HL-60/S4 treated with retinoic acid at 250 ng/mL for 4 days and 3 days (cell line): ENCODE data around the gene SSR1.

Source experiments
- in situ Hi-C: fragments of 300-500 bp; cut with MboI; formaldehyde crosslinking; loops from 2 replicates; pipeline ENCODE4 v1.7.0; 2022; ENCODE audit warnings: low sequenced_read_pairs

SSR1 gene

DNA sequence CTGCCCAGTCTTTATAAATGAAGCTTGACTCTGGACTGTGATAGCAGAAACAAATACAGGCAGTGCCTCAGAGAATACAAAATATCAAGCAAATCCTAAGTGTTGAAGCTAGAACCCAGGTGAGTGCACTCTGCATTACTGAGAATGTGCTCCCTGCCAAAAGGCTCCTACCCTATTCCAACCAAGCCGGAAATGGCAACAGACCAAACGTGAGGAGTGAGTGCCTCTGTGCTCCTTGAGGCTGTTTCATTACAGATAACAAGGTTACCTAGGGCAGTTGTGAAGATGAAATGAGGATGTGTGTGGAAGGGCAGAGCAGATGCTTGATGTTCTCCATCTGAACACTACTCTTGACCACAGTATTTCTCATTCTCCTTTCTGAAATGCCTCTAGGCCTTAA, 29.3 kb downstream of the SSR1 start:
- in situ Hi-C loops = no loop called here

DNA sequence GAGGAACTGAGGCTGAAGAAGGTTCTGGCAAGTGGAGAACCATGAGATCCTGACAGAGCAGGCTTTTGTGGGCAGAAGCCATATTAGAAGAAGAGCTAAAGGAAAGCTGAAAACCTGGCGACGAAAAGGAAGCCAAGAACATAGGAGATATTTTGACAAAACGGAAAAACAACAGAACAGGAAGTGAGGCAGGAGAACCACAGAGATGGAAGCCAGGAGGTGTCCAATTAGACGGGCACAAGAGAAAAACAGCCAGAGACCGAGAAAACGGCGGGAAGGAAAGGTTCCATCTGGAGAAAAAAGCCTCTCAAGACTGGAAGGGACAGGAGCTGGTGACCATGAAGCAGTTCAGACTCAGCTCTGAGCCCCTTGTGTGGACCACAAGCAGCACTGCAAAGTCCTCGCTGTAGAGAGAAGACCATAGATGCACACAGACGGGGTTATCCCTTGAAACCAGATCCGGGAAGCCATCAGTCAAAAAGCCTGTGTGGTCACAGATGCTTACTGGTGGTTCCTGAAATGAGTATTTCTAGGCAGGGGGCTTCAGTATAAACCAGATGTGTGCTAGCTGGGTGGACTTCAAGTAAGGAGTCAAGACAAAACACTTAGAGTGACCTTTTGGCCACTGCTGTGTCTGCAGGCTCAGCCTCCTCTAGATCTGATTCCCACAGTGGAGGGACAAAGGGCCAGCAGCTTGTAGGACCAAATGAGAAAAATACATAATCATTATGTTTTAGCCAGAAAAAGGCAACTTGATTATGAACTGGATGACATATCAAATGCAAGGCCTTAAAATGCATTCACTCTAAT, 30.7 kb downstream of the SSR1 start:
- in situ Hi-C loops = no loop called here

DNA sequence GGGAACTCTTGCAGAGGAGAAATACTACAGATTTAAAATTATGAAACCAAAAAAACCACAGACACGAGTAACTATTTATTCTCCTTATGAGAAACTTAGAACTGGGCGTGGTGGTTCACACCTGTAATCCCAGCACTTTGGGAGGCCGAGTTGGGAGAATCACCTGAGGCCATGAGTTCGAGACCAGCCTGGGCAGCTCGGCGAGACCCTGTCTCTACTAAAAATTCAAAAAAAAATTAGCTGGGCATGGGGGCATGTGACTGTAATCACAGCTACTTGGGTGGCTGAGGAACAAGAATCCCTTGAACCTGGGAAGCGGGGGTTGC, 36.8 kb downstream of the SSR1 start:
- in situ Hi-C loops = no loop called here

DNA sequence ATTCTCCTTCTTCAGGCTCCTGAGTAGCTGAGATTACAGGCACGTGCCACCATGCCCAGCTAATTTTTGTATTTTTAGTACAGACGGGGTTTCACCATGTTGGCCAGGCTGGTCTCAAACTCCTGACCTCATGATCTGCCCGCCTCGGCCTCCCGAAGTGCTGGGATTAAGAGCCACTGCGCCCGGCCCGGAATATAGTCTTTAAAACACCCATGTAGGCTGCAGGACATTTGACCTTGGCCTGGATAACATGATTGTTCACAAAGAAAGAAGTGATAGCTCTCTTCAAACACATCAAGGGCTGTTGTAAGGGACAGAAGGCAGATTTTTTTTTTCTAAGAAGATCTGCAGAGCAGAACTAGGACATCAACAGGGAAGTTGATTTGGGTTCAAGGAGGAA, 38.5 kb downstream of the SSR1 start:
- in situ Hi-C loops = loop anchor here (25.0 kb wide), 1 partner anchor 338 kb away; no protein-coding TSS in a partner anchor

DNA sequence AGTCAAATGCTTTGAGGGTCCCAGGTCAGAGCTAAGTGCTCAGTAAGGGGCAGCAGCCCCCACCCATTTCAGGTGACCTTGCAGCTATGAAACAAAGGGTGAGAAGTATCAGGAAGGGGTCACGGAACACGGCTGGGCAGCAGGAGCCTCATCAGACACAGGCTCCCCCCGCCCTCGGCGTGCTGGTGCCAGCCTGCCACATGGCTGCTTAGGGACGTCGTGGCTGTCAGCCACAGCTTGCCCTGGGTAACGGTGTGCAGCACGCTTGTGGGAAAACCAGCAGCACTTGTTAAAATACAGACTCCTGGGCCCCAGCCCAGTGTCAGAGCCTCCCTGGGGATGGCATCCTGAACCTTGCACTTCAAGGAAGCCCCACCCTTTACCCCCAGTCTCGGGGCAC, 39.3 kb downstream of the SSR1 start:
- in situ Hi-C loops = loop anchor here (25.0 kb wide), 1 partner anchor 339 kb away; no protein-coding TSS in a partner anchor

DNA sequence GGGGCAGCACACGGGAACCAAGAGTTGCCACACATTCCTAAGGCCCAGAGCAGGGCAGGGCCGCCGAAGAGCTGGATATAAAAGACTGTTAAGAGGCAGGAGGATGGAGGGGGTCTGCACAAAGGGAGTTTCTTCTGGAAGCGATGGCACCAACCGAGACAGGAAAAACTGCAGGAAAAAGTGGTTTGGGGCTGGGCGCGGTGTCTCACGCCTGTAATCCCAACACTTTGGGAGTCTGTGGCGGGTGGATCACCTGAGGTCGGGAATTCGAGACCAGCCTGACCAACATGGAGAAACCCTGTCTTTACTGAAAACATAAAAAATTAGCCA, 41.8 kb downstream of the SSR1 start:
- in situ Hi-C loops = loop anchor here (25.0 kb wide), 1 partner anchor 341 kb away; no protein-coding TSS in a partner anchor

DNA sequence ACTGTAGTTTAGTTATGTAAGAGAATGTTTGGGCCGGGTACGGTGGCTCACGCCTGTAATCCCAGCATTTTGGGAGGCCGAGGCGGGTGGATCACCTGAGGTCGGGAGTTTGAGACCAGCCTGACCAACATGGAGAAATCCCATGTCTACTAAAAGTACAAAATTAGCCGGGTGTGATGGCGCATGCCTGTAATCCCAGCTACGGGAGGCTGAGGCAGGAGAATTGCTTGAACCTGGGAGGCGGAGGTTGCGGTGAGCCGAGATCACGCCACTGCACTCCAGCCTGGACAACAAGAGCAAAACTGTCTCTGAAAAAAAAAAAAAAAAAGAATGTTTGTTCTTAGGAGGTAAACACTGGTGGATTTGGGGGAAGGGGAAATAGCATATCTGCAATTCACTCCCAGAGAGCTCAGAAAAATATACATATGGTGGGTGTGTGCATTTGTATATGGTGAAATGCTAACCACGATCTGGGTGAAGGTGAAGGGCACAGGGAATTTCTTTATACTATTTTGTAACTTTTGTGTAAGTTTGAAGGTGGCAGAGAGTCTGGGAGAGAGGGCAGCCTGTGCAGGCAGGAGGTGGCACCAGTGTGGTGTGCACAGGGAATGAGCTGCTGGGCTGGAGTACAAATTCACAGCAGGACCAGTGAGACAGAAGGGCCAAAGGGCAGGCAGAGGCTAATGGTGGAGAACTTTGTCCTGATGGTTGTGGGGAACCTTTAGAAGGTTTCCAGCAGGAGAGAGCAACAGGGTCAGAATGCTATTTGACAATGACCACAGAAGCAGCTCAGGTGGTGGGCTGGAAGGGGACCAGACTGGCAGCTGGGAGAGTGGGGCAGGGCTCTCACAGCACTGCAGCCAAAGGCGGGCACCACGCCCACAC, 42.4 kb downstream of the SSR1 start:
- in situ Hi-C loops = loop anchor here (25.0 kb wide), 1 partner anchor 342 kb away; no protein-coding TSS in a partner anchor

DNA sequence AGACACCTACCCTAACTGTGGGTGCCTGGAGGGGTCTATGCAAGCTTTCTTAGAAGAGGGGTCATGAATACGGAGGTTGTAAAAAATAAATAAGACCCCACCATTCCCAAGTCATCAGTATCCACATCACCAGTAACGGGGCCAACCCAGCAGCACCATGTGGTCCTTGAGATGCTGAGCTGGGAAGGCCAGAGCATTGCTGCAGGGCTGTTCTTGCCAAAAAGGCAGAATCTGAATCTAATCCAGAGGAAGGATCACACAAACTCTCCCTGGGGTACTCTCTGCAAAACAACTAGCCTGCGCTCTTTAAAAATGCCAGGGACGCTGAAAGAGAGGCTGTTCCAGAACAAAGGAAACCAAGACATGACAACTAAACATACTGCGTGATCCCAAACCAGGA, 43.2 kb downstream of the SSR1 start:
- in situ Hi-C loops = loop anchor here (25.0 kb wide), 1 partner anchor 342 kb away; no protein-coding TSS in a partner anchor

DNA sequence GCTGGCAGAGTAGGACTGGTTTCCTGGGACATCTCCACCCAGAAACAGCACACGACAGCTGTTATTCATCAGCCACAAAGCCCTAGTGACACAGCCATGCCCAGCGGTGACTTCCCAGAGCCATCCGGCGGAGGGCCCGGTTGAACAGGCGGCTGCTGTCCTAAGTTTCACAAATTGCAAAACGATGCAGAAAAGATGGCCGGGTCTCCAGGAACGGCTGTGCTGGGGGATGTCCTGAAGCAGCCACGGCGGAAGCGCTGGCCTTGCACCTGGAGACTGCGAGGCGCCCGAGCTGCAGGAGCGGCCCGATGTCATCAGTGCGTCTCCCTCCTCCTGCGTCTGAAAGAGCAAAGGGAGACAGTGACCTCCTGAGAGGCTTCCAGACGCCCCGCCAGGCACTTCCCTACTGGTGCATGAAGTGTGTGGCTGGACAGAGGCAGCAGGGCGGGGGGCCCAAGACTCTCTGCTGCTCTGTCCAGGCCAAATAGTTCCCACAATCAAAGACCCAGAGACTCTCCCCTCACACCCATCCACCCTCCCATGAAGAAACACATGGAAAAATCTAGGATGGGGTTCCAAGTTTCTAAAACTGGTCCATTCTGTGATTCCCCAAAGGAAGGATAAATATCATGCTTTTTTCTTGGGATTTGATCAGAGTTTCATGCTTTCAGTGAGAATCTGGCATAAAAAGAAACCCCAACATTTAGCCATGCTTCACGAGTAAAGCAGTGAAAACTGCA, 44.0 kb downstream of the SSR1 start:
- in situ Hi-C loops = loop anchor here (25.0 kb wide), 1 partner anchor 343 kb away; no protein-coding TSS in a partner anchor

DNA sequence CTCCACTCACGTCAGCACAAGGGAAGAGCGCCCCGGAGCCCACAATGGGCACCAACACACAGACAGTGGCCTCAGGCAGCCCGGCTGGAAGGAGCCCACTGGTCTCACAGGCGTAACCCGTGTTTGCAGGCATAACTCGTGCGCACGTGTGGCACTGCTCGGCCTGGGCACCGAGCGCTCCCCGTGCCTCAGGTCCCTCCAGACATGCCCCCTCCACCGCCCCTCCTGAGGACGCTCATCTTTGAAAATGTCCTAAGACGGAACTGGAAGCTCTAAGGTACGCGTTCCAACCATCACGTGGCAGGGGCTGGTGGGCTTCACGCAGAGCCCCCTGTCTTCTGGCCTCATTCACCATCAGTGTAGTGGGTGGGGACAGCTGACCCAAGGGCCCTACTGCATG, 44.6 kb downstream of the SSR1 start:
- in situ Hi-C loops = loop anchor here (25.0 kb wide), 1 partner anchor 344 kb away; no protein-coding TSS in a partner anchor

DNA sequence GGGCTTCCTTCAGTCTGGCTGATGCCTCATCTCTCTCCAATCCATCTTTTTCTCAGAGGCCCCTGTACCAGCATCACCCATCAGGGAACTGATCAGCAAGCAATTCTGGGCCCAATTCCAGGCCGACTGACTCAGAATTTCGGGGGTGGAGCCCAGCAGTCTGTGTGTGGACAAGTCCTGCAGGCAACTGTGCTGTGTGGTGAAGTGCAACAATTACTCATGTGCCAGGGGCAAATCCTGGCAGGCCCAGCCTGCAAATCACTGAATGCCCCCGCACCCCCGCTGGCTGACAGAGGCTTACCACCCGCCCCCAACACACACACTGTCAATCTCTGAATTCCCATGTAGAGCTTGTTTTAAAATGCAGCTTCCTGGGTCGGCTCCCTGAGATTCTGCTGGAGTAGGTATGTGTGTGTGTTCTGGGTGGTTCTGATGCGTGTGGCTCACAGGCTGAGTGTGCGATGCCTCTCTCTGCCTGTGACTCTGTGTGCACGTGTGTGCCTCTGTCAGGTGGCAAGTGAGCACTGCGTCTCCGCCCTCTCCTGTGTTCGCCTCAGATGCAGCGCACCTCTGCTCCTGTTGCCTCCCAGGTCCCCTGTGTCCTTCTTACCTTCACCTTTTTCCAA, 45.4 kb downstream of the SSR1 start:
- in situ Hi-C loops = loop anchor here (25.0 kb wide), 1 partner anchor 345 kb away; no protein-coding TSS in a partner anchor

DNA sequence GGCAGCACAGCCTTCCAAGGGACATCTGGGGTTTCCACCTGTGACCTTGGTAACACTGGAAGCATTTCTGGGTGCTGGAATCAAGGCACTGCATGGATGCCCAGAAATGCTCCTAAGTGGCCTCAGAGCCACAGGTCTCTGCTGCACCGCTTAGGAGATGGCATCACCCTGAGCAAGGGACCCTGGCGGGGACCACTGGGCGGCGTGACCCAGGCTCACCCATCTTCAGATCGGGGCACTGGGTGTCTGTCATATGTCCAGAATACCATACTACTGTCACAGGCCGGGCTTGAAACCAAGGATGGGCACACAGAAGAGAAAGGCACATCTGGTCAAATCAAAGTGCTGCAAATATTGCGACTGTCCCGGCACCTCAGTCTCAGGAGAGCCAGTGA, 45.9 kb downstream of the SSR1 start:
- in situ Hi-C loops = loop anchor here (25.0 kb wide), 1 partner anchor 345 kb away; no protein-coding TSS in a partner anchor

DNA sequence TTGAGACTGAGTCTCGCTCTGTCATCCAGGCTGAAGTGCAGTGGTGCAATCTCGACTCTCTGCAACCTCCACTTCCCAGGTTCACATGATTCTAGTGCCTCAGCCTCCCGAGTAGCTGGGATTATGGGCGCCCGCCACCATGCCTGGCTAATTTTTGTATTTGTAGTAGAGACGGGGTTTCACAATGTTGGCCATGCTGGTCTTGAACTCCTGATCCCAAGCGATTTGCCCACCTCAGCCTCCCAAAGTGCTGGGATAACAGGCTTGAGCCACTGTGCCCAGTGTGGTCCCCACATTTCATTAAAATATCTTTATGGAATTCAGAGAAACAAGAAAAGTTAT, 47.6 kb downstream of the SSR1 start:
- in situ Hi-C loops = loop anchor here (25.0 kb wide), 1 partner anchor 347 kb away; no protein-coding TSS in a partner anchor

DNA sequence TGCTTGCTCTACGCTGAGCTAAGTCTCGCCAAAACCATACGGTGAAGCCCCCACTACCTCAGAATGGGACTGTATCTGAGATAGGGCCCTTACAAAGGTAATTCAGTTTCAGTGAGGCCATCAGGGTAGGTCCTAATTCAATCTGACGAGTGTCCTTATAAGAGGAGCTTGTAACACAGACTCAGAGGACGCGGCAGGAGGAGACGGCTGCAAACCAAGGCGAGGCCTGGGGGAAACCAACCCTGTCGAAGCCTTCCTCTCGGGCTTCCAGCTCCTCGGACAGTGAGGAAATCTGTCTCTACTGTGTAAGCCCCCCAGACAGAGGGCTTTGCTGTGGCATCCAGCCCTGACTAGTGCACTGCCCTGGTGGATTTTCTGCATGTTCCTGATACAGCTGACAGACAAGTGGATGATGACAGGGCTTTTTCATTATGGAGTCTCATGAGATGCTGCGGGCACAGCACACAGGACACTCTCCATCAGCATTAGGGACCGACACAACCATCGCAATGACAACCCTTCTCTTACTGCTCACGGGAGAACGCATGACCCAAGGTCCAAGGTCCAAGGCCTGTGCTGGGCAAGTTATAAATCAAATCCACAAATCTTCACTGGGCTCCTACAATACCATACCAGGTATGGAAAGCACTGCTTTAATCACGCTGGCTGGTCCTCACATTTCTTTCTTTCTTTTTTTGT, 48.2 kb downstream of the SSR1 start:
- in situ Hi-C loops = loop anchor here (25.0 kb wide), 1 partner anchor 347 kb away; no protein-coding TSS in a partner anchor

DNA sequence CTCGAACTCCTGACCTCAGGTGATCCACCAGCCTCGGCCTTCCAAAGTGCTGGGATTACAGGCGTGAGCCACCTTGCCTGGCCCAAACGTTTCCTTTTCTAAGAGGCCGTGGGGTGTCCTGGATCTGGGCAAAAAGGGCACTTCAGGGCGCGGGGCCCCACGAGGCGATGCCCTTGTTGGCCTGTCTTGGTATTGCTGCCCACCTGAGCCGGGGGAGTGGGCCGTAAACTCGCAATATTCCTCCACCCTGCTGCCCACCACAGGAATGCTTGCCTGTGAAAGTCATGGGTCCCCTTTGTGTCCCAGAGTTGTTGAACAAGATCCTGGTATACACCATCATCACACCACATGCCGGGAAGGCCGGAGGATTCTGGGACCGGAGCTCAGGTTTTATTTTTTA, 49.0 kb downstream of the SSR1 start:
- in situ Hi-C loops = loop anchor here (25.0 kb wide), 1 partner anchor 348 kb away; no protein-coding TSS in a partner anchor

DNA sequence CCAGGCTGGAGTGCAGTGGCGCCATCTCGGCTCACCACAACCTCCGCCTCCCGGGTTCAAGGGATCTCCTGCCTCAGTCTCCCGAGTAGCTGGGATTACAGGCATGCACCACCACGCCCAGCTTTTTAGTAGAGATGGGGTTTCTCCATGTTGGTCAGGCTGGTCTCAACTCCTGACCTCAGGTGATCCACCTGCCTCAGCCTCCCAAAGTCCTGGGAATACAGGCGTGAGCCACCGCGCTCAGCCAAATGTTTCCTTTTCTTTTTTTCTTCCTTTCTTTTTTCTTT, 49.5 kb downstream of the SSR1 start:
- in situ Hi-C loops = loop anchor here (25.0 kb wide), 1 partner anchor 349 kb away; no protein-coding TSS in a partner anchor

DNA sequence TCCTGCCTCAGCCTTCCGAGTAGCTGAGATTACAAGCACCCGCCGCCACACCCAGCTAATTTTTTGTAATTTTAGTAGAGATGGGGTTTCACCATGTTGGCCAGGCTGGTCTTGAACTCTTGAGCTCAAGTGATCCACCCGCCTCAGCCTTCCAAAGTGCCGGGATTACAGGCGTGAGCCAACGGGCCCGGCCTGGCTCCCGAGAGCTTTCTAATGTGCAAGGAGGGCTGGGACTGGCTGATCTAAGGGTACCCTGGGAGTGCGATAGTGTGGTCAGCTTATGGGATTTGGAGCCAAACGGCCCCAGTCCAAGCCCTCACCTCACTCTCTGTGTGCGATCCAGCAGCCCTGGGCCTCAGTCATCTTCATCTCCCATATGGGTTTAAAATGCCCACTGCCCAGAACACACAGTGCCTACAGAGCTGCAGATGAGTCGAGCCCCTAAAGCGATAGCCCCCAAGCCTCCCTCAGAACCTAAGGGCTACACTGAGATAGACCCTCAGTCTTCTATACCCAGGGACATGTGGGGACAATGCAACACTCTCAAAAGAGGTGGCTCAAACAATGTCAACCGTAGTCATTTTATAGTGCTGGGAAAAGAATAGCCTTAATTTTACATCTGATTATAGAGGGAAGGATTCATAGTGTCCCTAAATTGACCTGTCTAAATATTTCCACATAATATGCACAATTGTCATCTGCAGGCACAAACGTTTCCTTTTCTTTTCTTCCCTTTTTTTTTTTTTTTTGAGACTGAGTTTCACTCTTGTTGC, 50.1 kb downstream of the SSR1 start:
- in situ Hi-C loops = loop anchor here (25.0 kb wide), 1 partner anchor 349 kb away; no protein-coding TSS in a partner anchor

DNA sequence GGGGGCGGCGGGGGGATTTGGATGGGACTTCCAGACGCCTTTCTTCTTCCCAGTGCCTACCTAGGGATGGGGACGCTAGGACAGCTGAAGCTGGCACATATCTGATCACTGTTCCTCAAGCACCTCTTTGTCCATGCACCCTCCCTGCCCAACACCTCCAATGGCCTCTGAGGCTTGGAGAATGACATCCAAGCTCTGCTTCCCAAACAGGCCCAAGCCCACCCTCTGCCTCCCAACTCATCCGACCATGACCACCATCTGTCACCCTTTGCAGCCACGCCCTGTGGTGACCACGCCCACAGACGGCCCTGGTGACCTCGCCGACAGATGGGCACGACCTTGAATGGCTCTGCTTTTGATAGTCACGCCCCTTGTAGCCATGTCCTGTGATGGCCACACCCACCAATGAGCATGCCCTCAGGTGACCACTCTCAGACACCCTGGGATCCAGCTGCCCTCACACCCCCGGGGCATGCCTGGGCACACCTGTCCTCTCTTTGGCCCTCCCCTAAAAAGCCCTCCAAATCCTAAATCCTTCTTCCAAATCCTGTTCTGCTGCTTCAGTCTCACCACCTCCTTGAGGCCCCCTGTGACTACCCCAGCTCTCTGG, 51.0 kb downstream of the SSR1 start:
- in situ Hi-C loops = loop anchor here (25.0 kb wide), 1 partner anchor 350 kb away; no protein-coding TSS in a partner anchor
